IMR-90 (cell line): ENCODE data around the gene KAZN.

Source experiments
- BHLHE40 ChIP-seq: fragments of 150-350 bp; IDR thresholded peaks from 2 replicates; pipeline ENCODE4 v1.6.1; 2016; ENCODE audit warnings: mild to moderate bottlenecking, low read depth, low read length
- CEBPB ChIP-seq: IDR thresholded peaks from 2 replicates; pipeline ENCODE4 v1.6.1; 2012; ENCODE audit warnings: low read depth, low read length, improper control_type of control experiment
- CHD1 ChIP-seq: IDR thresholded peaks from 2 replicates; pipeline ENCODE4 v1.6.1; 2012; ENCODE audit warnings: low read depth, low read length, improper control_type of control experiment
- FOS ChIP-seq: fragments of 150-350 bp; IDR thresholded peaks from 2 replicates; pipeline ENCODE4 v1.6.1; 2016; ENCODE audit warnings: low read depth, low read length
- MAZ ChIP-seq: IDR thresholded peaks from 2 replicates; pipeline ENCODE4 v1.6.1; 2012; ENCODE audit warnings: low read depth, mild to moderate bottlenecking, low read length, improper control_type of control experiment, moderate library complexity, borderline replicate concordance
- MXI1 ChIP-seq: IDR thresholded peaks from 2 replicates; pipeline ENCODE4 v1.6.1; 2012; ENCODE audit warnings: low read depth, mild to moderate bottlenecking, low read length, moderate library complexity, borderline replicate concordance
- POLR2A ChIP-seq: IDR thresholded peaks from 2 replicates; pipeline ENCODE4 v1.6.1; 2012; ENCODE audit warnings: mild to moderate bottlenecking, low read depth, low read length
- RAD21 ChIP-seq: IDR thresholded peaks from 2 replicates; pipeline ENCODE4 v1.6.1; 2012; ENCODE audit warnings: low read length, improper control_type of control experiment
- USF2 ChIP-seq: fragments of 150-350 bp; IDR thresholded peaks from 2 replicates; pipeline ENCODE4 v1.6.1; 2017; ENCODE audit warnings: mild to moderate bottlenecking, antibody characterized with exemption, low read length, low read depth
- TF ChIP-seq, protein P1 (sequence below): conservative IDR thresholded peaks from 2 replicates; pipeline ENCODE4 v1.5.1; 2012; ENCODE audit warnings: mild to moderate bottlenecking, low read depth, low read length, improper control_type of control experiment

DNA sequence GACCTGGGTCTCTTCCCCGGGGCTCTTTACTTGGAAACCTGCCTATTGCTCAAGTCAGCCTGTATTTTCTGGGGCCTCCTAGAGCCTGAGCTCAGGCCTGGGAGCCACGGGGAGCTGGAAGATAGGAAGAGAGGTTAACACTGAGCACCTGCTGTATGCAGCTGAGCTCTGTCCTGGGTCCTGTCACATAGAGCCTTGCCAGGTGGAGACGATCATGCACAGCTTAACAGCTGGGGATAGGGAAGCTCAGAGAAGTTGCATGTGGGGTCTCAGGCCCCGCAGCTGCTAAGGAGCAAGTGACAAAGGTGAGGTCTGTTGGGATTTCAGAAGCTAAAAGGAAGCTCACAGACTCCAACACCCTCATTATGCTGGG is 427.6 kb downstream of the KAZN start:
- TF ChIP-seq, protein P1, sequence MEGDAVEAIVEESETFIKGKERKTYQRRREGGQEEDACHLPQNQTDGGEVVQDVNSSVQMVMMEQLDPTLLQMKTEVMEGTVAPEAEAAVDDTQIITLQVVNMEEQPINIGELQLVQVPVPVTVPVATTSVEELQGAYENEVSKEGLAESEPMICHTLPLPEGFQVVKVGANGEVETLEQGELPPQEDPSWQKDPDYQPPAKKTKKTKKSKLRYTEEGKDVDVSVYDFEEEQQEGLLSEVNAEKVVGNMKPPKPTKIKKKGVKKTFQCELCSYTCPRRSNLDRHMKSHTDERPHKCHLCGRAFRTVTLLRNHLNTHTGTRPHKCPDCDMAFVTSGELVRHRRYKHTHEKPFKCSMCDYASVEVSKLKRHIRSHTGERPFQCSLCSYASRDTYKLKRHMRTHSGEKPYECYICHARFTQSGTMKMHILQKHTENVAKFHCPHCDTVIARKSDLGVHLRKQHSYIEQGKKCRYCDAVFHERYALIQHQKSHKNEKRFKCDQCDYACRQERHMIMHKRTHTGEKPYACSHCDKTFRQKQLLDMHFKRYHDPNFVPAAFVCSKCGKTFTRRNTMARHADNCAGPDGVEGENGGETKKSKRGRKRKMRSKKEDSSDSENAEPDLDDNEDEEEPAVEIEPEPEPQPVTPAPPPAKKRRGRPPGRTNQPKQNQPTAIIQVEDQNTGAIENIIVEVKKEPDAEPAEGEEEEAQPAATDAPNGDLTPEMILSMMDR: no peak
- no peak for TF ChIP-seq POLR2A
- no peak for TF ChIP-seq RAD21
- TF ChIP-seq CHD1: no peak
- TF ChIP-seq CEBPB: no peak
- no peak for TF ChIP-seq USF2
- TF ChIP-seq MXI1: no peak
- no peak for TF ChIP-seq MAZ
- TF ChIP-seq BHLHE40: no peak
- no peak for TF ChIP-seq FOS
